GM23338 (cell line): ENCODE data around the gene ANGPT4. TPM values are rescaled to one million over a fixed set of nuclear protein-coding genes. Genes with fewer than 3 reads are reported as not detected.

Experiments
- ATAC-seq: fragments of 200-7000 bp; cut with Tn5 transposase; 3 replicates; pipeline ENCODE4 v1.9.1; 2020
- DNase-seq: peaks from one replicate; pipeline ENCODE4 v3.0.0-alpha.2; 2015; ENCODE audit warnings: low spot score
- H2AFZ ChIP-seq: fragments of 200-600 bp; sonication (generic); 2 replicates; pipeline ENCODE4 v1.8.0; 2016; ENCODE audit warnings: antibody characterized with exemption, mild to moderate bottlenecking, moderate library complexity
- H3F3A ChIP-seq: fragments of 200-600 bp; sonication (generic); replicated peaks from 2 replicates; pipeline ENCODE4 v1.8.0; 2017; ENCODE audit warnings: antibody characterized with exemption, mixed run types, low read depth
- H3K27ac ChIP-seq: fragments of 200-600 bp; sonication (generic); 2 replicates; pipeline ENCODE4 v1.6.1; 2016; ENCODE audit warnings: low read depth
- H3K27me3 ChIP-seq: fragments of 200-600 bp; sonication (generic); 2 replicates; pipeline ENCODE4 v1.8.0; 2016; ENCODE audit warnings: mild to moderate bottlenecking, mixed run types, moderate library complexity; ENCODE audit not compliant: insufficient read depth
- H3K36me3 ChIP-seq: fragments of 200-600 bp; sonication (generic); 2 replicates; pipeline ENCODE4 v1.8.0; 2016; ENCODE audit warnings: mild to moderate bottlenecking; ENCODE audit not compliant: insufficient read depth
- H3K4me1 ChIP-seq: fragments of 200-600 bp; sonication (generic); 2 replicates; pipeline ENCODE4 v1.8.0; 2016; ENCODE audit warnings: mild to moderate bottlenecking, moderate library complexity; ENCODE audit not compliant: insufficient read depth
- H3K4me2 ChIP-seq: fragments of 200-600 bp; sonication (generic); 2 replicates; pipeline ENCODE4 v1.7.1; 2017; ENCODE audit warnings: mixed run types
- H3K4me3 ChIP-seq: fragments of 200-600 bp; sonication (generic); 2 replicates; pipeline ENCODE4 v1.6.1; 2016; ENCODE audit warnings: mixed run types
- H3K79me2 ChIP-seq: fragments of 200-600 bp; sonication (generic); replicated peaks from 2 replicates; pipeline ENCODE4 v1.8.0; 2017; ENCODE audit warnings: mild to moderate bottlenecking; ENCODE audit not compliant: insufficient read depth
- H3K9me2 ChIP-seq: fragments of 200-600 bp; sonication (generic); 2 replicates; pipeline ENCODE4 v1.8.0; 2017; ENCODE audit not compliant: insufficient read depth
- H4K20me1 ChIP-seq: fragments of 200-600 bp; sonication (generic); replicated peaks from 2 replicates; pipeline ENCODE4 v1.8.0; 2017; ENCODE audit warnings: mild to moderate bottlenecking; ENCODE audit not compliant: insufficient read depth
- H3K27ac Mint-ChIP-seq: 2 replicates; pipeline ENCODE4 v1.8.0; 2020; ENCODE audit warnings: inconsistent platforms, mild to moderate bottlenecking, moderate library complexity, mixed read lengths
- H3K27me3 Mint-ChIP-seq: 3 replicates; pipeline ENCODE4 v1.8.0; 2022; ENCODE audit warnings: low read depth, mild to moderate bottlenecking, moderate library complexity, mixed read lengths, inconsistent platforms; ENCODE audit not compliant: insufficient read depth, poor library complexity
- H3K36me3 Mint-ChIP-seq: 3 replicates; pipeline ENCODE4 v1.8.0; 2021; ENCODE audit warnings: low read depth, mild to moderate bottlenecking, inconsistent platforms, moderate library complexity, mixed read lengths
- H3K4me1 Mint-ChIP-seq: 3 replicates; pipeline ENCODE4 v1.8.0; 2020; ENCODE audit warnings: mild to moderate bottlenecking, inconsistent platforms, mixed read lengths
- H3K4me3 Mint-ChIP-seq: 3 replicates; pipeline ENCODE4 v1.8.0; 2021; ENCODE audit warnings: moderate library complexity, mild to moderate bottlenecking, inconsistent platforms, mixed read lengths
- H3K9me3 Mint-ChIP-seq: 3 replicates; pipeline ENCODE4 v1.8.0; 2020; ENCODE audit warnings: moderate library complexity, mild to moderate bottlenecking, inconsistent platforms, mixed read lengths
- CREB1 ChIP-seq: fragments of 250-450 bp; sonication (Bioruptor Pico); IDR thresholded peaks from 2 replicates; pipeline ENCODE4 v1.5.0; 2020; ENCODE audit warnings: low read depth, mild to moderate bottlenecking, moderate library complexity
- ETS1 ChIP-seq: IDR thresholded peaks from 2 replicates; pipeline ENCODE4 v1.6.1; 2016; ENCODE audit warnings: antibody characterized with exemption
- EZH2 ChIP-seq: fragments of 200-600 bp; sonication (generic); IDR thresholded peaks from one replicate; pipeline ENCODE4 v1.8.0; 2017; ENCODE audit warnings: antibody characterized with exemption, mild to moderate bottlenecking, low read depth; ENCODE audit not compliant: unreplicated experiment
- EZH2phosphoT487 ChIP-seq: fragments of 200-600 bp; sonication (generic); IDR thresholded peaks from one replicate; pipeline ENCODE4 v1.8.1; 2018; ENCODE audit warnings: antibody characterized with exemption; ENCODE audit not compliant: unreplicated experiment
- NANOG ChIP-seq: IDR thresholded peaks from 2 replicates; pipeline ENCODE4 v1.6.1; 2016; ENCODE audit warnings: antibody characterized with exemption, borderline replicate concordance
- POLR2AphosphoS5 ChIP-seq: IDR thresholded peaks from 2 replicates; pipeline ENCODE4 v1.6.1; 2016; ENCODE audit warnings: antibody characterized with exemption, low read depth
- REST ChIP-seq: IDR thresholded peaks from one replicate; pipeline ENCODE4 v1.6.1; 2018; ENCODE audit warnings: antibody characterized with exemption; ENCODE audit not compliant: unreplicated experiment
- STAT1 ChIP-seq: IDR thresholded peaks from one replicate; pipeline ENCODE4 v1.6.1; 2016; ENCODE audit warnings: antibody characterized with exemption; ENCODE audit not compliant: unreplicated experiment
- ZNF114 ChIP-seq: fragments of 250-450 bp; sonication (Bioruptor Pico); IDR thresholded peaks from 2 replicates; pipeline ENCODE4 v1.5.0; 2020; ENCODE audit warnings: mild to moderate bottlenecking, moderate library complexity
- ZNF331 ChIP-seq: fragments of 250-450 bp; sonication (Bioruptor Pico); IDR thresholded peaks from 2 replicates; pipeline ENCODE4 v1.5.0; 2020; ENCODE audit warnings: low read depth, mild to moderate bottlenecking, moderate library complexity
- ZNF462 ChIP-seq: fragments of 250-450 bp; sonication (Bioruptor Pico); IDR thresholded peaks from 2 replicates; pipeline ENCODE4 v1.5.0; 2020; ENCODE audit warnings: mild to moderate bottlenecking, moderate library complexity
- polyA plus RNA-seq: library from polyadenylated mRNA; unstranded; fragments of >200 nt; fragmentation: Nextera tagmentation; extraction: Ambion mirVana; gene quantifications from 2 replicates; pipeline ENCODE4 v1.2.1, GENCODE V29; 2016
- total RNA-seq: library from RNA; depleted of rRNA; stranded (reverse); fragments of >200 nt; shearing (Covaris generic); gene quantifications from 2 replicates; pipeline ENCODE4 v1.2.3, GENCODE V29; 2014

Gene ANGPT4
- total and polyA plus RNA-seq, 2 experiments from 2014 or later, result 0.17 TPM; not detected in 1

GRCh38 chr20:872855-873520, 43.1 kb downstream of the ANGPT4 start (continued):
- TF ChIP-seq ZNF462 (CRISPR knock-in tag) (no peak), ETS1 (no peak), POLR2AphosphoS5 (no peak)

- H3K4me3 Mint-ChIP-seq, result no peak overlapping the region
- peaks cover 9% of the 10 kb centered on the region for H3K4me1 Mint-ChIP-seq
- no peak for TF ChIP-seq REST
- no peak for TF ChIP-seq ZNF114 (CRISPR knock-in tag)
- no peak for TF ChIP-seq NANOG
- TF ChIP-seq ETS1, result no peak
- no peak for TF ChIP-seq EZH2
- TF ChIP-seq EZH2phosphoT487, result no peak
- TF ChIP-seq STAT1, result no peak
- TF ChIP-seq CREB1 (CRISPR knock-in tag), result no peak
- no peak for TF ChIP-seq ZNF331 (CRISPR knock-in tag)
Measured at GRCh38 chr20:871948-872347, 44.2 kb downstream of the ANGPT4 start.

More at GRCh38 chr20:871948-872347, 44.2 kb downstream of the ANGPT4 start:
- Mint-ChIP-seq H3K27ac (no peak overlapping the region), H3K27me3 (peaks cover 6% of the 10 kb centered on the region), H3K36me3 (no peaks in the 10 kb centered on the region), H3K9me3 (no peaks in the 10 kb centered on the region; the same call in 2 of the 3 replicates)
- H3K4me3 ChIP-seq, result no peak overlapping the region
- ATAC-seq, result no peak
- H3F3A ChIP-seq, result no peaks in the 10 kb centered on the region
- no peaks in the 10 kb centered on the region for H3K36me3 ChIP-seq
- H3K4me2 ChIP-seq, result no peak overlapping the region
- DNase-seq, result no peak
- no peaks in the 10 kb centered on the region for H3K4me1 ChIP-seq
- no peaks in the 10 kb centered on the region for H3K27me3 ChIP-seq
- H2AFZ ChIP-seq, result no peak overlapping the region
- H3K79me2 ChIP-seq, result no peaks in the 10 kb centered on the region
- no peaks in the 10 kb centered on the region for H4K20me1 ChIP-seq
- H3K27ac ChIP-seq, result no peak overlapping the region
- no peaks in the 10 kb centered on the region for H3K9me2 ChIP-seq
